ENCODE results near the gene FXYD6.

Gene FXYD6

DNA sequence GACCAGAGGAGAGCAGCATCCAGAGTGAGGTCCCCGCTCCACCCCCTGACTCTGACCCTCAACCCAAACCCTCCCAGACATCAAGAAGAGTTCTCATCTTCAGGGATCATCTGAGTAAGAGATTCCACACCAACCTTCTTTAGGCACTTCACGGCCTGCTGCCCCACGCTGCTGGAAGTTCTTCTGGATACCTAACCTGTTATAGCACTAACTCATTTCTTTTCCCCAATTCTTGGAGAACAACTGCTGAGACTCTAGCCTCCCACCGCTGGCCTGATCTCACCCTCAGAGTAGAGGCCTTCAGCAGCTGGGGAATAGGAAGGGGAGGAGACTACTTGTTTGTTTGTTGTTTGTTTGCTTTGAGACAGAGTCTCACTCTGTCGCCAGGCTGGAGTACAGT lies 45.4 kb upstream of the FXYD6 start:
- H3K27me3 ChIP-seq (ENCODE audit: insufficient read depth, low read depth, severe bottlenecking) = no peaks in the 10 kb centered on the region
- H3K36me3 ChIP-seq = no peaks in the 10 kb centered on the region
- no peak overlapping the region for H3K27ac ChIP-seq
- H3K4me3 ChIP-seq (ENCODE audit: low read depth, low read length) = no peak overlapping the region
- no peak for DNase-seq
- H3K9me3 ChIP-seq (ENCODE audit: severe bottlenecking) = no peaks in the 10 kb centered on the region
- TF ChIP-seq, protein P1, sequence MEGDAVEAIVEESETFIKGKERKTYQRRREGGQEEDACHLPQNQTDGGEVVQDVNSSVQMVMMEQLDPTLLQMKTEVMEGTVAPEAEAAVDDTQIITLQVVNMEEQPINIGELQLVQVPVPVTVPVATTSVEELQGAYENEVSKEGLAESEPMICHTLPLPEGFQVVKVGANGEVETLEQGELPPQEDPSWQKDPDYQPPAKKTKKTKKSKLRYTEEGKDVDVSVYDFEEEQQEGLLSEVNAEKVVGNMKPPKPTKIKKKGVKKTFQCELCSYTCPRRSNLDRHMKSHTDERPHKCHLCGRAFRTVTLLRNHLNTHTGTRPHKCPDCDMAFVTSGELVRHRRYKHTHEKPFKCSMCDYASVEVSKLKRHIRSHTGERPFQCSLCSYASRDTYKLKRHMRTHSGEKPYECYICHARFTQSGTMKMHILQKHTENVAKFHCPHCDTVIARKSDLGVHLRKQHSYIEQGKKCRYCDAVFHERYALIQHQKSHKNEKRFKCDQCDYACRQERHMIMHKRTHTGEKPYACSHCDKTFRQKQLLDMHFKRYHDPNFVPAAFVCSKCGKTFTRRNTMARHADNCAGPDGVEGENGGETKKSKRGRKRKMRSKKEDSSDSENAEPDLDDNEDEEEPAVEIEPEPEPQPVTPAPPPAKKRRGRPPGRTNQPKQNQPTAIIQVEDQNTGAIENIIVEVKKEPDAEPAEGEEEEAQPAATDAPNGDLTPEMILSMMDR (IDR thresholded peaks at IDR 0.05; ENCODE audit: low read depth, low read length) = no peak

DNA sequence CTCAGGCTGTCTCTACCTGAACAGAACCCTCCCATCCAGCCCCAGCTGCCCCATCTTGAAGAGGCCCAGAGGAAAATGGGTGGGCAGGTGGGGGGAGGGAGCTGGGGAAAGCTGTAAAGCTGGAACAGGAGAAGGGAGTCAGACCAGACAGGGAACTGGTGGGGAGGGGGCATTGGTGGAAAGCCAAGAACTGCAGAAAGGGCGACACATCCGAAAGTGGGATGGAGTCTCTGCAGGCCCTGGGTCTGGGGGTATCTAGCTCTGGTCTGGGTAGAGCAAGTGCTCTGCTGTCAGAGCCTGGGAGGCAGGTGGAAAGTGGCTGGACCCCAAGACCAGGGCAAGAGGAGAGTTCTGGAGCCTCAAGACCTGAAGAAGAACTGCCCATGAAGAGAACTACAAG lies 45.0 kb upstream of the FXYD6 start:
- Histone ChIP-seq H3K36me3 (no peaks in the 10 kb centered on the region), H3K9me3 (ENCODE audit: severe bottlenecking) (no peaks in the 10 kb centered on the region), H3K27me3 (ENCODE audit: insufficient read depth, low read depth, severe bottlenecking) (no peaks in the 10 kb centered on the region), H3K4me3 (ENCODE audit: low read depth, low read length) (no peak overlapping the region), H3K27ac (no peak overlapping the region)
- no peak for DNase-seq
- TF ChIP-seq, protein P1 (IDR thresholded peaks at IDR 0.05; ENCODE audit: low read depth, low read length) = no peak

DNA sequence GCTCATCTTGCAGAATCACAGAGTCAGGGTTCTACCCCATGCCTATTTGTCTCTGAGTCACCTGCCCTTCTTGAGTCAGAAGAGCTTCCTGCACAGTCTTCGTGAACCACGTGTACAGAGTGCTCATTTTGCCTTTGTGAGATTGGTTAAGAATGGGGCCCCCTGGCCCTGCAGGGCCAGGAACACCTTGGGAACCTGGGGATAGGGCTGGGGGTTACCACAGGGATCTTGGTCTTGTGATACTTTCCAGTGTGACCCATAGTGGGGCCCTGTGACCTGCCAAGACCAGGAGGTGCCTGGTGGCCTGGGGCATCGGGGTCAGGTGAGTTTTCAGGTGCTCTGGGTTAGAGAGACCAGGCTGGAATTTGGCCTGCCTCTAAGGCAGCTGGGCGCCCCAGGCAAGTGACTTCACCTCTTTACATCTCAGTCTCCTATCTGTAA lies 43.3 kb upstream of the FXYD6 start:
- no peaks in the 10 kb centered on the region for H3K9me3 ChIP-seq (ENCODE audit: severe bottlenecking)
- no peaks in the 10 kb centered on the region for H3K36me3 ChIP-seq
- TF ChIP-seq, protein P1 (IDR thresholded peaks at IDR 0.05; ENCODE audit: low read depth, low read length) = no peak
- DNase-seq = no peak
- H3K4me3 ChIP-seq (ENCODE audit: low read depth, low read length) = no peak overlapping the region
- no peaks in the 10 kb centered on the region for H3K27me3 ChIP-seq (ENCODE audit: insufficient read depth, low read depth, severe bottlenecking)
- H3K27ac ChIP-seq = no peak overlapping the region

DNA sequence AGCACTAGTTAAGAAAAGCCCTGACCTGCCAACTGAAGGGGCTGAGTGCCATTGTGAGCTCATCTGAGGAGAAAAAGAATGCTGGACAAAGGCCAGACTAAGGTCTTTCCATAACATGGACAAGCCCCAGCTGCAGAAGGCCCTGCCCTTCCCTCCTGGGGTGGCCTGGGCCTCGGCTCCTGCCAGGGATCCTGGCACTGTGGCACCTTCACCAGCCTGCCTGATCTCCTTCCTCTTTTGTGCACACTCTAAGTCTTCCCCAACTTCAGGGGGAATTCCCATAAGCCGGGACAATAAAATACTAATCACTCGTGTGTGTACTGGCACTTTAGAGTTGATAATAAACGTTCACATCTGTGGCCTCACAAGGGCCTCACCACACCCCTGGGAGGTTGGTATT lies 42.9 kb upstream of the FXYD6 start:
- H3K9me3 ChIP-seq (ENCODE audit: severe bottlenecking) = no peaks in the 10 kb centered on the region
- TF ChIP-seq, protein P1 (IDR thresholded peaks at IDR 0.05; ENCODE audit: low read depth, low read length) = no peak
- no peak overlapping the region for H3K27ac ChIP-seq
- H3K36me3 ChIP-seq = no peaks in the 10 kb centered on the region
- no peak for DNase-seq
- no peaks in the 10 kb centered on the region for H3K27me3 ChIP-seq (ENCODE audit: insufficient read depth, low read depth, severe bottlenecking)
- H3K4me3 ChIP-seq (ENCODE audit: low read depth, low read length) = no peak overlapping the region

DNA sequence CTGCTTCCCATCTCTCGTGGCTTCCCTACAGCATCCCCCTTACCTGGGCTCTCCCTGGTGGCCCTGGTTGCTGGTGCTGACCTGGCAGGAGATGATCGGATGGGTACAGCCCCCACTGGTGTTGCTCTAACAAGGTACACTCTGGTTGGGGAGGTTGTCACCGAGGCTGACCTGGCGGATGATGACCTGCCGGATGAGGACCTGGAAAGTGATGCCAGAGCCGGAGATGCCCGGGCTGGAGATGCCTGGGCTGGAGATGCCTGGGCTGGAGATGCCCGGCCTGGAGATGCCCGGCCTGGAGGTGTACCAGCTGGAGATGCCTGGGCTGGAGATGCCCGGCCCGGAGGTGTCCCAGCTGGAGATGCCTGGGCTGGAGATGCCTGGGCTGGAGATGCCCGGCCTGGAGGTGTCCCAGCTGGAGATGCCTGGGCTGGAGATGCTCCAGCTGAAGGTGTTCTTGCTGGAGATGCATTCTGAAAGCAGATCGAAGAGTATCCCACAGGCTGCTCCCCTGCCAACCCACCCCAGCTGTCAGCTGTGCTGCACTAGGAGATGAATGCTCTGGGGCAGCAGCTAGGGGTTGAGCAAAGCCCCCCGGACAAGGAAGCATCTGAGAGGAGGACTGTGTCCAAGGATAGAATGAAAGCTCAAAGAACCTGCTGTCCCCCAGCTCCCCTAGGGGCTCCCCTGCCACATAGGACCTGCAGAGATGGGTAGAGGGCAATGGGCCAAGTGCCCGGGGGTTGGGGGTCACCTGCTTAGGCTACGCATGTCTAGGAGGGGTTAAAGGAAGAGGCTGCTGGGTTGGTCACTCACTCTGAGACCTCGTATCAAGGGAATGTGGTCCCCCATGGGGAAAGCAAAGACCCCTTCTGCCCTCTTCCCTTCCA lies 42.2 kb upstream of the FXYD6 start:
- H3K27me3 ChIP-seq (ENCODE audit: insufficient read depth, low read depth, severe bottlenecking) = no peaks in the 10 kb centered on the region
- H3K4me3 ChIP-seq (ENCODE audit: low read depth, low read length) = no peak overlapping the region
- no peak overlapping the region for H3K27ac ChIP-seq
- DNase-seq = no peak
- H3K9me3 ChIP-seq (ENCODE audit: severe bottlenecking) = no peaks in the 10 kb centered on the region
- no peaks in the 10 kb centered on the region for H3K36me3 ChIP-seq
- TF ChIP-seq, protein P1 (IDR thresholded peaks at IDR 0.05; ENCODE audit: low read depth, low read length) = no peak

All from WERI-Rb-1 (cell line).